Smooth muscle cell (in vitro differentiated cells): ENCODE measurements around the gene ABHD8. TPM values are rescaled to one million over a fixed set of nuclear protein-coding genes. Genes with fewer than 3 reads are reported as not detected.

Experiments
- DNase-seq: peaks from one replicate; lab custom pipeline; 2025; ENCODE audit not compliant: unreplicated experiment; lab: John Stamatoyannopoulos, UW
- H2AFZ ChIP-seq: fragments of 200-600 bp; sonication (generic); 2 replicates; pipeline ENCODE4 v1.6.0; 2016; ENCODE audit warnings: antibody characterized with exemption, low read depth, mild to moderate bottlenecking
- H3F3A ChIP-seq: fragments of 200-600 bp; sonication (generic); 2 replicates; pipeline ENCODE4 v1.6.0; 2017; ENCODE audit warnings: antibody characterized with exemption, low read depth
- H3K27ac ChIP-seq: fragments of 200-600 bp; sonication (generic); 2 replicates; pipeline ENCODE4 v1.5.1; 2016; ENCODE audit warnings: low read depth, mild to moderate bottlenecking
- H3K27me3 ChIP-seq: fragments of 200-600 bp; sonication (generic); 2 replicates; pipeline ENCODE4 v1.6.1; 2016; ENCODE audit warnings: low read depth, mild to moderate bottlenecking
- H3K36me3 ChIP-seq: fragments of 200-600 bp; sonication (generic); 2 replicates; pipeline ENCODE4 v1.5.1; 2016; ENCODE audit warnings: low read depth
- H3K4me1 ChIP-seq: fragments of 200-600 bp; sonication (generic); 2 replicates; pipeline ENCODE4 v1.5.1; 2016; ENCODE audit warnings: low read depth
- H3K4me2 ChIP-seq: fragments of 200-600 bp; sonication (generic); 2 replicates; pipeline ENCODE4 v1.6.0; 2016; ENCODE audit warnings: mild to moderate bottlenecking
- H3K4me3 ChIP-seq: fragments of 200-600 bp; sonication (generic); 2 replicates; pipeline ENCODE4 v1.5.1; 2016; ENCODE audit warnings: mild to moderate bottlenecking
- H3K79me2 ChIP-seq: fragments of 200-600 bp; sonication (generic); 2 replicates; pipeline ENCODE4 v1.6.0; 2016; ENCODE audit warnings: low read depth, mild to moderate bottlenecking
- H3K9ac ChIP-seq: fragments of 200-600 bp; sonication (generic); 2 replicates; pipeline ENCODE4 v1.6.0; 2016; ENCODE audit warnings: low read depth
- H3K9me3 ChIP-seq: fragments of 200-600 bp; sonication (generic); replicated peaks from 2 replicates; pipeline ENCODE4 v1.5.1; 2016; ENCODE audit warnings: low read depth
- H4K20me1 ChIP-seq: fragments of 200-600 bp; sonication (generic); 2 replicates; pipeline ENCODE4 v1.6.0; 2016; ENCODE audit warnings: low read depth
- CTCF ChIP-seq: fragments of 200-600 bp; sonication (generic); IDR thresholded peaks from 2 replicates; pipeline ENCODE4 v1.5.1; 2017; ENCODE audit warnings: borderline replicate concordance, mild to moderate bottlenecking, antibody characterized with exemption; ENCODE audit not compliant: insufficient read depth, poor library complexity, severe bottlenecking
- WGBS: methylation state at CpG from one replicate; pipeline ENCODE4 v1.1.7; 2016; ENCODE audit warnings: low lambda C conversion rate; 5-methylcytosine and 5-hydroxymethylcytosine counted together
- polyA plus RNA-seq: library from polyadenylated mRNA; unstranded; fragments of >200 nt; fragmentation: Nextera tagmentation; extraction: Ambion mirVana; gene quantifications from 2 replicates; pipeline ENCODE4 v1.2.1, GENCODE V29; 2016
- total RNA-seq: library from RNA; depleted of rRNA; stranded (reverse); fragments of >200 nt; gene quantifications from 2 replicates; pipeline ENCODE4 v1.2.3, GENCODE V29; 2014

ABHD8 gene
- total and polyA plus RNA-seq, 2 experiments from 2014 or later = 9.2 to 15.1 TPM

- peak overlapping the region; percentile 67 for H3K4me3 ChIP-seq
- peak overlapping the region; percentile 86 for H3K4me2 ChIP-seq
These were observed 60.6 kb downstream of the ABHD8 start for GRCh38 chr19:17242431-17243208.

More at GRCh38 chr19:17242431-17243208, 60.6 kb downstream of the ABHD8 start:
- H3F3A ChIP-seq = peaks cover 17% of the 10 kb centered on the region
- H3K36me3 ChIP-seq = no peaks in the 10 kb centered on the region
- no peak for DNase-seq
- H3K9me3 ChIP-seq = no peaks in the 10 kb centered on the region
- no peak overlapping the region for H3K9ac ChIP-seq
- H3K27ac ChIP-seq = no peak overlapping the region
- H3K27me3 ChIP-seq = no peaks in the 10 kb centered on the region
- peaks cover 11% of the 10 kb centered on the region for H3K4me1 ChIP-seq
- no peak overlapping the region for H2AFZ ChIP-seq
- WGBS = 54% methylated on average over 6 of the region's 8 CpGs
- H4K20me1 ChIP-seq = peaks cover 66% of the 10 kb centered on the region
- no peak for TF ChIP-seq CTCF
- H3K79me2 ChIP-seq = peaks cover 67% of the 10 kb centered on the region

Other genes with a start within 250 kb of the ABHD8 start
- 3.3 and 7.4 TPM in 2 replicates for gene HAUS8, start 228.0 kb downstream of the ABHD8 start, total RNA-seq
- gene HAUS8, start 228.0 kb downstream of the ABHD8 start, polyA plus RNA-seq = 6.3 and 8.5 TPM in 2 replicates
- 44.6 and 48.7 TPM in 2 replicates for gene MYO9B, start 227.6 kb downstream of the ABHD8 start, total RNA-seq
- 46.6 and 49.4 TPM in 2 replicates for gene MYO9B, start 227.6 kb downstream of the ABHD8 start, polyA plus RNA-seq
- gene USE1, start 88.1 kb downstream of the ABHD8 start, total RNA-seq = 12.8 and 16.4 TPM in 2 replicates
- gene USE1, start 88.1 kb downstream of the ABHD8 start, polyA plus RNA-seq = 28.8 and 45.4 TPM in 2 replicates
- 2.9 and 3.2 TPM in 2 replicates for gene OCEL1, start 77.2 kb downstream of the ABHD8 start, total RNA-seq
- 34.9 and 41.3 TPM in 2 replicates for gene OCEL1, start 77.2 kb downstream of the ABHD8 start, polyA plus RNA-seq
- 47.8 and 57.4 TPM in 2 replicates for gene NR2F6, start 57.5 kb downstream of the ABHD8 start, total RNA-seq
- gene NR2F6, start 57.5 kb downstream of the ABHD8 start, polyA plus RNA-seq = 99.8 and 104 TPM in 2 replicates
- gene USHBP1, start 38.7 kb downstream of the ABHD8 start, total RNA-seq = not detected in 2 replicates
- not detected in 2 replicates for gene USHBP1, start 38.7 kb downstream of the ABHD8 start, polyA plus RNA-seq
- gene BABAM1, start 36.0 kb downstream of the ABHD8 start, total RNA-seq = 62.0 and 69.8 TPM in 2 replicates
- gene BABAM1, start 36.0 kb downstream of the ABHD8 start, polyA plus RNA-seq = 108 and 110 TPM in 2 replicates
- gene ANKLE1, start 21.5 kb downstream of the ABHD8 start, total RNA-seq = 0.36 and 1.0 TPM in 2 replicates
- 0.61 and 1.3 TPM in 2 replicates for gene ANKLE1, start 21.5 kb downstream of the ABHD8 start, polyA plus RNA-seq
- gene MRPL34, start 2.4 kb upstream of the ABHD8 start, total RNA-seq = 32.0 and 67.2 TPM in 2 replicates
- gene MRPL34, start 2.4 kb upstream of the ABHD8 start, polyA plus RNA-seq = 78.6 and 84.2 TPM in 2 replicates
- gene DDA1, start 6.1 kb upstream of the ABHD8 start, total RNA-seq = 26.5 and 26.9 TPM in 2 replicates
- gene DDA1, start 6.1 kb upstream of the ABHD8 start, polyA plus RNA-seq = 51.8 and 72.4 TPM in 2 replicates
- gene ANO8, start 31.4 kb upstream of the ABHD8 start, total RNA-seq = 6.4 and 8.0 TPM in 2 replicates
- gene ANO8, start 31.4 kb upstream of the ABHD8 start, polyA plus RNA-seq = 1.3 and 2.4 TPM in 2 replicates
- 11.7 and 16.5 TPM in 2 replicates for gene GTPBP3, start 34.1 kb upstream of the ABHD8 start, total RNA-seq
- gene GTPBP3, start 34.1 kb upstream of the ABHD8 start, polyA plus RNA-seq = 19.6 and 23.3 TPM in 2 replicates
- gene PLVAP, start 73.9 kb upstream of the ABHD8 start, total RNA-seq = 0.31 TPM in 1 of 2 replicates, not detected in the other
- gene PLVAP, start 73.9 kb upstream of the ABHD8 start, polyA plus RNA-seq = not detected in 2 replicates
- not detected in 2 replicates for gene CCDC194, start 90.8 kb upstream of the ABHD8 start, total RNA-seq
- gene CCDC194, start 90.8 kb upstream of the ABHD8 start, polyA plus RNA-seq = not detected in 2 replicates
- gene BST2, start 102.2 kb upstream of the ABHD8 start, total RNA-seq = 3.7 and 5.2 TPM in 2 replicates
- 14.4 and 22.4 TPM in 2 replicates for gene BST2, start 102.2 kb upstream of the ABHD8 start, polyA plus RNA-seq
- 46.6 and 68.1 TPM in 2 replicates for gene MVB12A, start 116.6 kb upstream of the ABHD8 start, total RNA-seq
- gene MVB12A, start 116.6 kb upstream of the ABHD8 start, polyA plus RNA-seq = 89.6 and 98.1 TPM in 2 replicates
- gene TMEM221, start 145.2 kb upstream of the ABHD8 start, total RNA-seq = 0.31 and 1.5 TPM in 2 replicates
- 0.63 and 1.5 TPM in 2 replicates for gene TMEM221, start 145.2 kb upstream of the ABHD8 start, polyA plus RNA-seq
- gene NXNL1, start 157.5 kb upstream of the ABHD8 start, total RNA-seq = 0.45 TPM in 1 of 2 replicates, not detected in the other
- gene NXNL1, start 157.5 kb upstream of the ABHD8 start, polyA plus RNA-seq = not detected in 2 replicates
- 6.8 and 9.7 TPM in 2 replicates for gene SLC27A1, start 167.1 kb upstream of the ABHD8 start, total RNA-seq
- gene SLC27A1, start 167.1 kb upstream of the ABHD8 start, polyA plus RNA-seq = 11.5 and 11.6 TPM in 2 replicates
- 47.1 and 57.1 TPM in 2 replicates for gene PGLS, start 208.2 kb upstream of the ABHD8 start, total RNA-seq
- 77.1 and 92.4 TPM in 2 replicates for gene PGLS, start 208.2 kb upstream of the ABHD8 start, polyA plus RNA-seq